ENCODE measurements around the gene PLCB4.

DNA sequence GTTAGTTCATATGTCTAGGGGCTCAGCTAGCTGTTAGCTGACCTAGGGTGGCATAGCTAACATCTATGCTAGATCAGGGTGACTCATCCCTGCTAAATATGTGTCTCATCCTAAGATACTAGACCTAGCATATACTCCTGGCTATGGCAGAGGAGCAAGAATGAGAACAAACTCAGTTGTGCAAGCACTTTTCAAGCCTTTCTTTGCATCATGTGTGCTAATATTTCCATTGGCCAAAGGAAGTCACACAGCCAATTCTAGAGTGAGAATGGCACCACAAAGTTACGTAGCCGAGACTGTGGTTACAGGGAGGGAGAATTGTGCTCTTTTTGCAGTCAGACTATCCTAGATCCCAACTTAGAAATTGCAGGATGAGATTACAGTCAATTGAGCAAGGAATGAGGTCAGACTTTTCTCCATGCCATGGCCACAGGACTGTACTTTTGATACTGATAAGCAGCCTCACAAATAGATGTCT lies 78.7 kb downstream of the PLCB4 start:
- TF ChIP-seq TAF1 (IDR thresholded peaks at IDR 0.05; ENCODE audit: borderline replicate concordance, low read depth, low read length) (no peak), POLR2AphosphoS5 (IDR thresholded peaks at IDR 0.05; ENCODE audit: low read depth, low read length) (no peak)
